ENCODE results near the gene IL18RAP.

The IL18RAP gene

GRCh38 chr2:102449370-102449974 lies 26.5 kb downstream of the IL18RAP start:
- no peak overlapping the region for H3K4me3 ChIP-seq (ENCODE audit: low read depth, low read length)
- DNase-seq (ENCODE audit: low read depth) = no peak

GRCh38 chr2:102451968-102452367 lies 29.0 kb downstream of the IL18RAP start:
- no peak for DNase-seq (ENCODE audit: low read depth)
- no peak overlapping the region for H3K4me3 ChIP-seq (ENCODE audit: low read depth, low read length)

GRCh38 chr2:102453501-102453900 lies 30.5 kb downstream of the IL18RAP start:
- H3K4me3 ChIP-seq (ENCODE audit: low read depth, low read length) = no peak overlapping the region
- DNase-seq (ENCODE audit: low read depth) = no peak

GRCh38 chr2:102455061-102455670 lies 32.2 kb downstream of the IL18RAP start:
- no peak overlapping the region for H3K4me3 ChIP-seq (ENCODE audit: low read depth, low read length)
- no peak for DNase-seq (ENCODE audit: low read depth)

- no peak for DNase-seq (ENCODE audit: low read depth)
- H3K4me3 ChIP-seq (ENCODE audit: low read depth, low read length) = no peak overlapping the region
Measured at GRCh38 chr2:102460467-102460866, 37.5 kb downstream of the IL18RAP start.

GRCh38 chr2:102461188-102461587 lies 38.2 kb downstream of the IL18RAP start:
- H3K4me3 ChIP-seq (ENCODE audit: low read depth, low read length) = no peak overlapping the region
- no peak for DNase-seq (ENCODE audit: low read depth)

GRCh38 chr2:102463160-102463559 lies 40.2 kb downstream of the IL18RAP start:
- no peak overlapping the region for H3K4me3 ChIP-seq (ENCODE audit: low read depth, low read length)
- no peak for DNase-seq (ENCODE audit: low read depth)

GRCh38 chr2:102470168-102470567 lies 47.2 kb downstream of the IL18RAP start:
- DNase-seq (ENCODE audit: low read depth) = no peak
- no peak overlapping the region for H3K4me3 ChIP-seq (ENCODE audit: low read depth, low read length)

- no peak within 1 kb of the TSS for H3K4me3 ChIP-seq (ENCODE audit: low read depth, low read length)
- no peak for DNase-seq (ENCODE audit: low read depth)
Measured at GRCh38 chr2:102473020-102473419, 50.1 kb downstream of the IL18RAP start, which contains the start of gene SLC9A4. Gene SLC9A4 (plus strand): TSS chr2:102473226. CDS start chr2:102473760, 534 bp downstream.

GRCh38 chr2:102473631-102474030 lies 50.7 kb downstream of the IL18RAP start:
- DNase-seq (ENCODE audit: low read depth) = no peak
- no peak overlapping the region for H3K4me3 ChIP-seq (ENCODE audit: low read depth, low read length)

- DNase-seq (ENCODE audit: low read depth) = no peak
- no peak overlapping the region for H3K4me3 ChIP-seq (ENCODE audit: low read depth, low read length)
Measured at GRCh38 chr2:102474785-102475184, 51.8 kb downstream of the IL18RAP start.

- no peak overlapping the region for H3K4me3 ChIP-seq (ENCODE audit: low read depth, low read length)
Measured at GRCh38 chr2:102478686-102479470, 55.9 kb downstream of the IL18RAP start.

GRCh38 chr2:102480285-102481195 lies 57.6 kb downstream of the IL18RAP start:
- no peak overlapping the region for H3K4me3 ChIP-seq (ENCODE audit: low read depth, low read length)
- DNase-seq (ENCODE audit: low read depth) = no peak

More at GRCh38 chr2:102478686-102479470, 55.9 kb downstream of the IL18RAP start:
- no peak for DNase-seq (ENCODE audit: low read depth)

- H3K4me3 ChIP-seq (ENCODE audit: low read depth, low read length) = no peak overlapping the region
Measured at GRCh38 chr2:102481931-102482330, 59.0 kb downstream of the IL18RAP start.

GRCh38 chr2:102483086-102483485 lies 60.1 kb downstream of the IL18RAP start:
- no peak for DNase-seq (ENCODE audit: low read depth)
- no peak overlapping the region for H3K4me3 ChIP-seq (ENCODE audit: low read depth, low read length)

More at GRCh38 chr2:102481931-102482330, 59.0 kb downstream of the IL18RAP start:
- no peak for DNase-seq (ENCODE audit: low read depth)

- no peak for DNase-seq (ENCODE audit: low read depth)
Measured at GRCh38 chr2:102484310-102485061, 61.5 kb downstream of the IL18RAP start.

GRCh38 chr2:102485147-102485785 lies 62.3 kb downstream of the IL18RAP start:
- DNase-seq (ENCODE audit: low read depth) = no peak
- H3K4me3 ChIP-seq (ENCODE audit: low read depth, low read length) = no peak overlapping the region

More at GRCh38 chr2:102484310-102485061, 61.5 kb downstream of the IL18RAP start:
- no peak overlapping the region for H3K4me3 ChIP-seq (ENCODE audit: low read depth, low read length)

GRCh38 chr2:102486941-102487702 lies 64.2 kb downstream of the IL18RAP start:
- H3K4me3 ChIP-seq (ENCODE audit: low read depth, low read length) = no peak overlapping the region
- DNase-seq (ENCODE audit: low read depth) = no peak
